A673 (cell line): ENCODE measurements around the gene ZNF76. TPM values are rescaled to one million over a fixed set of nuclear protein-coding genes. Genes with fewer than 3 reads are reported as not detected.

Source experiments
- BruUV-seq: library from RNA; stranded (reverse); fragments of 400-500 nt; replicated peaks from 2 replicates; lab custom pipeline; 2021; lab: Mats Ljungman, UMichigan
- CTCF ChIA-PET: fragments of 300-600 bp; sonication (Branson Sonifier 250); formaldehyde crosslinking; loops from one replicate; lab custom pipeline; 2022; ENCODE audit warnings: antibody characterized with exemption; lab: Charles Lee
- POLR2A ChIA-PET: fragments of 300-600 bp; sonication (Branson Sonifier 250); formaldehyde crosslinking; loops from one replicate; lab custom pipeline; 2022; ENCODE audit warnings: antibody characterized with exemption; ENCODE audit not compliant: low non-redundant PET; lab: Charles Lee
- DNase-seq: peaks from one replicate; pipeline ENCODE4 v3.0.0-alpha.2; 2015; ENCODE audit warnings: low spot score
- H3K27ac ChIP-seq: fragments of 200-600 bp; sonication (generic); 2 replicates; pipeline ENCODE4 v1.5.1; 2016; ENCODE audit warnings: mixed run types, low read depth, mild to moderate bottlenecking, mixed read lengths, antibody characterized with exemption, low read length; ENCODE audit not compliant: poor library complexity, severe bottlenecking
- H3K27me3 ChIP-seq: fragments of 200-600 bp; sonication (generic); replicated peaks from 2 replicates; pipeline ENCODE4 v1.6.1; 2017; ENCODE audit warnings: mixed run types, low read depth, mild to moderate bottlenecking, mixed read lengths, antibody characterized with exemption, low read length; ENCODE audit not compliant: insufficient read depth, poor library complexity
- H3K36me3 ChIP-seq: fragments of 200-600 bp; sonication (generic); 2 replicates; pipeline ENCODE4 v1.6.1; 2016; ENCODE audit warnings: mixed run types, mild to moderate bottlenecking, mixed read lengths, antibody characterized with exemption, low read length; ENCODE audit not compliant: insufficient read depth, poor library complexity, severe bottlenecking
- H3K4me1 ChIP-seq: fragments of 200-600 bp; sonication (generic); 2 replicates; pipeline ENCODE4 v1.6.1; 2017; ENCODE audit warnings: mixed run types, mild to moderate bottlenecking, mixed read lengths, antibody characterized with exemption, low read length; ENCODE audit not compliant: insufficient read depth, poor library complexity, severe bottlenecking
- H3K4me3 ChIP-seq: fragments of 200-600 bp; sonication (generic); 2 replicates; pipeline ENCODE4 v1.5.1; 2016; ENCODE audit warnings: low read depth, mixed run types, mild to moderate bottlenecking, mixed read lengths, low read length; ENCODE audit not compliant: poor library complexity, severe bottlenecking
- H3K9me3 ChIP-seq: fragments of 200-600 bp; sonication (generic); 2 replicates; pipeline ENCODE4 v1.6.1; 2016; ENCODE audit warnings: mixed run types, low read depth, mild to moderate bottlenecking, mixed read lengths, antibody characterized with exemption, low read length; ENCODE audit not compliant: poor library complexity, severe bottlenecking
- EZH2 ChIP-seq: fragments of 200-600 bp; sonication (generic); IDR thresholded peaks from 2 replicates; pipeline ENCODE4 v1.6.1; 2017; ENCODE audit warnings: borderline replicate concordance, low read depth, mild to moderate bottlenecking, mixed read lengths, antibody characterized with exemption, low read length; ENCODE audit not compliant: poor library complexity, severe bottlenecking
- intact Hi-C: fragments of 100-400 bp; cut with micrococcal nuclease; formaldehyde crosslinking; loops from one replicate; pipeline ENCODE4 v1.10.0; 2022; ENCODE audit not compliant: unreplicated experiment
- total RNA-seq: library from RNA; stranded (reverse); gene quantifications from 2 replicates; pipeline ENCODE4 v1.2.3, GENCODE V29; 2021
- TF ChIP-seq, protein P1 (sequence below): fragments of 300-800, 200-600 bp; sonication (generic); conservative IDR thresholded peaks from 2 replicates; pipeline ENCODE4 v1.5.1; 2017; ENCODE audit warnings: low read depth, mild to moderate bottlenecking, antibody characterized with exemption, low read length, moderate library complexity, mixed read lengths

ZNF76 gene
- total RNA-seq, 1 experiment from 2014 or later: 28.7 TPM

DNA sequence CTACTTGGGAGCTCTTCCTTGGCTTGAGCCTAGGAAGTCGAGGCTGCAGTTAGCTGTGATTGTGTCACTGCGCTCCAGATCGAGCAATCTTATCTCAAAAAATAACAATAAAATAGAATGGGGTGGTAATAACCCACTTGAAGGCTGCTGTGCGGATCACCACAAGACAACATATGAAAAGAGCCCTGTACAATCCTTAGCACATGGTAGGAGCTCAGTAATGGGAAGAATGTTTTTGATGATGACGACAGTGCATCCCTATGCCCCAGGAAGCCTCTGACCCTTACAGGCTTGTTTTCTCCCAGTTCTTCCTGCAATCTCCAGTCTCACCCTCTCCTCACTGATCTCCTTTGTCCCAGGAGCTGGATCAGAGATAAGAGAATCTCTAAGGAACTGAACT is 30.2 kb upstream of the ZNF76 start:
- ChIA-PET CTCF (no interaction called here), POLR2A (no interaction called here)
- H3K27me3 ChIP-seq: no peaks in the 10 kb centered on the region
- no peaks in the 10 kb centered on the region for H3K9me3 ChIP-seq
- intact Hi-C loops: no loop called here
- BruUV-seq: no TSS peak
- no peak overlapping the region for H3K4me3 ChIP-seq
- H3K4me1 ChIP-seq: no peaks in the 10 kb centered on the region
- H3K27ac ChIP-seq: no peak overlapping the region
- DNase-seq: no peak
- no peaks in the 10 kb centered on the region for H3K36me3 ChIP-seq
- TF ChIP-seq EZH2: no peak
- TF ChIP-seq, protein P1, sequence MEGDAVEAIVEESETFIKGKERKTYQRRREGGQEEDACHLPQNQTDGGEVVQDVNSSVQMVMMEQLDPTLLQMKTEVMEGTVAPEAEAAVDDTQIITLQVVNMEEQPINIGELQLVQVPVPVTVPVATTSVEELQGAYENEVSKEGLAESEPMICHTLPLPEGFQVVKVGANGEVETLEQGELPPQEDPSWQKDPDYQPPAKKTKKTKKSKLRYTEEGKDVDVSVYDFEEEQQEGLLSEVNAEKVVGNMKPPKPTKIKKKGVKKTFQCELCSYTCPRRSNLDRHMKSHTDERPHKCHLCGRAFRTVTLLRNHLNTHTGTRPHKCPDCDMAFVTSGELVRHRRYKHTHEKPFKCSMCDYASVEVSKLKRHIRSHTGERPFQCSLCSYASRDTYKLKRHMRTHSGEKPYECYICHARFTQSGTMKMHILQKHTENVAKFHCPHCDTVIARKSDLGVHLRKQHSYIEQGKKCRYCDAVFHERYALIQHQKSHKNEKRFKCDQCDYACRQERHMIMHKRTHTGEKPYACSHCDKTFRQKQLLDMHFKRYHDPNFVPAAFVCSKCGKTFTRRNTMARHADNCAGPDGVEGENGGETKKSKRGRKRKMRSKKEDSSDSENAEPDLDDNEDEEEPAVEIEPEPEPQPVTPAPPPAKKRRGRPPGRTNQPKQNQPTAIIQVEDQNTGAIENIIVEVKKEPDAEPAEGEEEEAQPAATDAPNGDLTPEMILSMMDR: no peak

DNA sequence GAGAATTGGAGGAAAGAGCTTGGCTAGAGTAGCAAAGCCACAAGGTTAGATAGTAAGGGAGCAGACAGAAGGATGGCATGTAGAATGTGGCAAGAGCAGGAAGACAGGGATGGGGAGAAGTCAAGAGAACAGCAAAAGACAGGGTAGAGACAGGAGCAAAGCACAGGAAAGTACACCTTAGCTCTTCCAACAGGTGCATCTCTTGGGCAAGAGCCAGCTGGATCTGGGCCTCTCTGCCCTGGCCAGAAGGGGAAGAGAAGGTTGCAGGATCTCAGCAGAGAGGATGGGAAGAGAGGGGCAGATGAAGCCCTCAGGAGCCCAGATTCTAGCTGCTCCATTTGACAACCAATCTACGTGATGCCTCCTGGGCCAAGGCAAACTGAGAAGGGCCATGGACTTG is 29.0 kb upstream of the ZNF76 start:
- TF ChIP-seq EZH2: no peak
- TF ChIP-seq, protein P1: no peak
- H3K4me3 ChIP-seq: no peak overlapping the region
- CTCF ChIA-PET: interaction anchor here (0.9 kb wide), 1 partner anchor 29 kb away, joined by 3 read pairs; the partner anchor contains the start of gene ZNF76
- intact Hi-C loops: no loop called here
- no peaks in the 10 kb centered on the region for H3K27me3 ChIP-seq
- POLR2A ChIA-PET: interaction anchor here (0.6 kb wide), 1 partner anchor 1897 kb away, joined by 3 read pairs; no protein-coding TSS in a partner anchor
- no peak overlapping the region for H3K27ac ChIP-seq
- H3K4me1 ChIP-seq: no peaks in the 10 kb centered on the region
- H3K36me3 ChIP-seq: no peaks in the 10 kb centered on the region
- H3K9me3 ChIP-seq: no peaks in the 10 kb centered on the region
- no TSS peak for BruUV-seq
- no peak for DNase-seq

DNA sequence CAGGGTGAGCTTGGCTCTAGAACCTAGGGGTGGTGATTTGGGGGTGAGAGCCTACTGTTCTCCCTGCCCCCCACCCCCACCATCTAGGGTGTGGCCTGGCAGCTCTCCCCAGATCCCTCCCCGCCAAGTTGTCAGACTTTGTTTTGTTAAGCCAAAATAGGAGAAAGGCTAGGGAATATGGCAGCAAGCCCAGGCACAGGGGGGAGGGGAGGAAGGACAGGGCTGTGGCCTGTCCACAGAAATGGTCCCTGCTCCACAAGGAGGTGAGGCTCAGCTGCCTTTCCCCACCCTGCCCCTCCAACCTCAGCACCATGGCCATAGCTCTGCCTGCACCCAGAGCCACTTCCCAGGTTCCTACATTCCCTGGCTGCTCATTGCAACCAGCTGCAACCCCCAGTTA is 28.6 kb upstream of the ZNF76 start:
- POLR2A ChIA-PET: interaction anchor here (0.6 kb wide), 2 partner anchors 27 to 1896 kb away, joined by 3 to 6 read pairs; no protein-coding TSS in a partner anchor
- TF ChIP-seq, protein P1: no peak
- TF ChIP-seq EZH2: no peak
- CTCF ChIA-PET: interaction anchor here (0.9 kb wide), 1 partner anchor 28 kb away, joined by 3 read pairs; the partner anchor contains the start of gene ZNF76

More for the DNA sequence above, 28.6 kb upstream of the ZNF76 start:
- DNase-seq: no peak
- H3K4me3 ChIP-seq: no peak overlapping the region
- H3K27ac ChIP-seq: no peak overlapping the region
- H3K27me3 ChIP-seq: no peaks in the 10 kb centered on the region
- H3K9me3 ChIP-seq: no peaks in the 10 kb centered on the region
- intact Hi-C loops: no loop called here
- no peaks in the 10 kb centered on the region for H3K36me3 ChIP-seq
- no peaks in the 10 kb centered on the region for H3K4me1 ChIP-seq
- BruUV-seq: no TSS peak
